Measurements from ENCODE around the gene COQ4. TPM values are rescaled to one million over a fixed set of nuclear protein-coding genes. Genes with fewer than 3 reads are reported as not detected.

The COQ4 gene
- total RNA-seq, 1 experiment from 2014 or later = 19.1 TPM

GRCh38 chr9:128325629-128326028 is 3.0 kb downstream of the COQ4 start:
- CTCF ChIA-PET = no interaction called here
- in situ Hi-C loops (cut with HindIII; ENCODE audit: low pct_unique_long_range_greater_than_20kb, low sequenced_read_pairs) (no loop called here), intact Hi-C loops (cut with micrococcal nuclease; ENCODE audit: unreplicated experiment) (no loop called here)
- no peaks in the 10 kb centered on the region for H3K27me3 ChIP-seq (ENCODE audit: control insufficient read depth, insufficient read depth, low read length)
- TF ChIP-seq TCF7L2 (IDR thresholded peaks at IDR 0.05; ENCODE audit: low read depth, low read length) (no peak), CTCF (IDR thresholded peaks at IDR 0.05) (no peak), REST (IDR thresholded peaks at IDR 0.05; ENCODE audit: insufficient read depth in 1 of 2, low read depth in 2 of 2, low read length in 1 of 2) (no peak), SIN3A (IDR thresholded peaks at IDR 0.05; ENCODE audit: borderline replicate concordance, insufficient read depth, low read depth, low read length) (no peak)
- H3K9me3 ChIP-seq (ENCODE audit: control insufficient read depth, insufficient read depth, low read depth, low read length) = no peaks in the 10 kb centered on the region
- H3K27ac ChIP-seq (ENCODE audit: low read length) = no peak overlapping the region
- DNase-seq (ENCODE audit: low read depth, low spot score) (no peak), ATAC-seq (no peak)
- H3K36me3 ChIP-seq (ENCODE audit: control insufficient read depth, insufficient read depth, low read length) = peaks cover 8% of the 10 kb centered on the region; the same call in 1 of the 2 replicates
- no TSS peak for BruUV-seq (replicated peaks)
- H3K4me1 ChIP-seq (ENCODE audit: control insufficient read depth, insufficient read depth, low read length) = peaks cover 5% of the 10 kb centered on the region
- POLR2A ChIA-PET = no interaction called here
- H3K4me3 ChIP-seq (ENCODE audit: low read depth in 2 of 2, low read length in 2 of 2) = no peak overlapping the region

- Histone ChIP-seq H3K4me3 (ENCODE audit: low read depth in 2 of 2, low read length in 2 of 2) (no peak overlapping the region), H3K27ac (ENCODE audit: low read length) (no peak overlapping the region), H3K27me3 (ENCODE audit: control insufficient read depth, insufficient read depth, low read length) (no peaks in the 10 kb centered on the region), H3K36me3 (ENCODE audit: control insufficient read depth, insufficient read depth, low read length) (no peaks in the 10 kb centered on the region), H3K9me3 (ENCODE audit: control insufficient read depth, insufficient read depth, low read depth, low read length) (no peaks in the 10 kb centered on the region), H3K4me1 (ENCODE audit: control insufficient read depth, insufficient read depth, low read length) (no peaks in the 10 kb centered on the region)
- intact Hi-C loops (cut with micrococcal nuclease; ENCODE audit: unreplicated experiment) = no loop called here
- in situ Hi-C loops (cut with HindIII; ENCODE audit: low pct_unique_long_range_greater_than_20kb, low sequenced_read_pairs) = no loop called here
- ATAC-seq (peak; percentile 22; the same call in 1 of the 2 replicates), DNase-seq (ENCODE audit: low read depth, low spot score) (no peak)
- CTCF ChIA-PET = no interaction called here
- TF ChIP-seq TCF7L2 (IDR thresholded peaks at IDR 0.05; ENCODE audit: low read depth, low read length) = no peak
- TF ChIP-seq POLR2AphosphoS5 (IDR thresholded peaks at IDR 0.05; ENCODE audit: low read depth, low read length) = no peak
- POLR2A ChIA-PET = no interaction called here
- BruUV-seq (replicated peaks) = no TSS peak
These were observed 10.8 kb downstream of the COQ4 start for GRCh38 chr9:128333451-128333869.

GRCh38 chr9:128335161-128335560 is 12.5 kb downstream of the COQ4 start:
- H3K9me3 ChIP-seq (ENCODE audit: control insufficient read depth, insufficient read depth, low read depth, low read length) = no peaks in the 10 kb centered on the region
- ATAC-seq (no peak), DNase-seq (ENCODE audit: low read depth, low spot score) (no peak)
- H3K36me3 ChIP-seq (ENCODE audit: control insufficient read depth, insufficient read depth, low read length) = no peaks in the 10 kb centered on the region
- in situ Hi-C loops (cut with HindIII; ENCODE audit: low pct_unique_long_range_greater_than_20kb, low sequenced_read_pairs) (no loop called here), intact Hi-C loops (cut with micrococcal nuclease; ENCODE audit: unreplicated experiment) (no loop called here)
- BruUV-seq (replicated peaks) = no TSS peak
- H3K27me3 ChIP-seq (ENCODE audit: control insufficient read depth, insufficient read depth, low read length) = no peaks in the 10 kb centered on the region
- no peaks in the 10 kb centered on the region for H3K4me1 ChIP-seq (ENCODE audit: control insufficient read depth, insufficient read depth, low read length)
- no peak overlapping the region for H3K4me3 ChIP-seq (ENCODE audit: low read depth in 2 of 2, low read length in 2 of 2)
- CTCF ChIA-PET = no interaction called here
- no peak overlapping the region for H3K27ac ChIP-seq (ENCODE audit: low read length)
- TF ChIP-seq POLR2AphosphoS5 (IDR thresholded peaks at IDR 0.05; ENCODE audit: low read depth, low read length) (no peak), CTCF (IDR thresholded peaks at IDR 0.05) (no peak), SIN3A (IDR thresholded peaks at IDR 0.05; ENCODE audit: borderline replicate concordance, insufficient read depth, low read depth, low read length) (no peak), REST (IDR thresholded peaks at IDR 0.05; ENCODE audit: insufficient read depth in 1 of 2, low read depth in 2 of 2, low read length in 1 of 2) (no peak), TCF7L2 (IDR thresholded peaks at IDR 0.05; ENCODE audit: low read depth, low read length) (no peak)
- POLR2A ChIA-PET = no interaction called here

Data from Panc1 (cell line).